ENCODE results near the gene MED15.
"Not testable (repeated sequence)": the region's sequence is repeated elsewhere in the genome, so short reads cannot be mapped to it uniquely, and the experiment has no call there.

GRCh38 chr22:20470525-20470924, 36.9 kb upstream of the MED15 start:
- TF ChIP-seq CTCF, SMC3, REST, MAX, JUNB, EP300 (IDR thresholded peaks at IDR 0.05): not testable (repeated sequence)

Data from A549 (cell line).